K562 (cell line): ENCODE measurements around the gene SNRNP70.
"Not testable (repeated sequence)": the region's sequence is repeated elsewhere in the genome, so short reads cannot be mapped to it uniquely, and the experiment has no call there.

Experiments used
- BRF1 ChIP-seq: IDR thresholded peaks from 3 replicates; pipeline ENCODE4 v1.6.1; 2011; ENCODE audit warnings: borderline replicate concordance, mild to moderate bottlenecking; ENCODE audit not compliant: insufficient read length; ENCODE audit errors: extremely low read depth
- CTCF ChIP-seq, 3 experiments: IDR thresholded peaks in 2 of 3; conservative IDR thresholded peaks in 1 of 3; 2 replicates each; pipeline ENCODE4 v1.5.1; 2011 to 2012; ENCODE audit warnings: low read length in 3 of 3, mild to moderate bottlenecking in 3 of 3, control low read depth in 2 of 3, improper control_type of control experiment in 1 of 3, inconsistent platforms in 1 of 3, low read depth in 1 of 3, mixed read lengths in 1 of 3, moderate library complexity in 1 of 3; ENCODE audit not compliant: insufficient read depth in 2 of 3
- HNRNPK ChIP-seq: fragments of 200-400 bp; formaldehyde crosslinking; IDR thresholded peaks from one replicate; pipeline ENCODE4 v1.6.1; 2018; ENCODE audit warnings: mild to moderate bottlenecking, low read depth, low read length; ENCODE audit not compliant: poor library complexity, severe bottlenecking
- NRF1 ChIP-seq, 2 experiments: fragments of 450-650 bp; IDR thresholded peaks in 1 of 2; conservative IDR thresholded peaks in 1 of 2; 2 replicates each; pipeline ENCODE4 v1.6.1; 2014; ENCODE audit warnings: mild to moderate bottlenecking in 2 of 2
- RBBP5 ChIP-seq: fragments of 200-600 bp; sonication (generic); IDR thresholded peaks from 2 replicates; pipeline ENCODE4 v1.6.1; 2012; ENCODE audit warnings: borderline replicate concordance, mild to moderate bottlenecking, low read length, control low read depth, inconsistent platforms; ENCODE audit not compliant: insufficient read depth, poor library complexity, severe bottlenecking
- TAF1 ChIP-seq: IDR thresholded peaks from 2 replicates; pipeline ENCODE4 v1.6.1; 2011; ENCODE audit warnings: mild to moderate bottlenecking, low read length, moderate library complexity; ENCODE audit not compliant: insufficient read depth, control insufficient read depth, severe bottlenecking; ENCODE audit errors: extremely low read depth
- YY1 ChIP-seq, 3 experiments: IDR thresholded peaks; 2 replicates each; pipeline ENCODE4 v1.6.1; 2011; ENCODE audit warnings: low read length in 2 of 3, mild to moderate bottlenecking in 2 of 3, moderate library complexity in 2 of 3, borderline replicate concordance in 1 of 3, control low read depth in 1 of 3, low read depth in 1 of 3; ENCODE audit not compliant: insufficient read depth in 3 of 3, insufficient replicate concordance in 2 of 3, control insufficient read depth in 1 of 3, insufficient read length in 1 of 3; ENCODE audit errors: extremely low read depth in 1 of 3
- ZSCAN29 ChIP-seq: fragments of 450-650 bp; IDR thresholded peaks from 2 replicates; pipeline ENCODE4 v1.6.1; 2017
- TF ChIP-seq, protein P1 (sequence below): fragments of 450-650 bp; formaldehyde crosslinking; IDR thresholded peaks from 2 replicates; pipeline ENCODE4 v1.4.0; 2022; ENCODE audit warnings: missing genetic modification characterization

DNA sequence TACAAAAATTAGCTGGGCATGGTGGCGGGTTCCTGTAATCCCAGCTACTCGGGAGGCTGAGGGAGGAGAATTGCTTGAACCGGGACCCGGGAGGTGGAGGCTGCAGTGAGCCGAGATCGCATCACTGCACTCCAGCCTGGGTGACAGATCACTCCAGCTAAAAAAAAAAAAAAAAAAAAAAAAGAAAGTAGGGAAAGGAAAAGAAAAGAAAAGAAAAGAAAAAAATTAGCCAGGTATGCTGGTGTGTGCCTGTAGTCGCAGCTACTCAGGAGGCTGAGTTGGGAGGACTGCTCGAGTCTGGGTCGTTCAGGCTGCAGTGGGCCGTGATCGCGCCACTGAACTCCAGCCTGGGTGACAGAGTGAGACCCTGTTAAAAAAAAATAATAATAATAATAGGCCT is 42.0 kb downstream of the SNRNP70 start:
- not testable (repeated sequence) for TF ChIP-seq TAF1; HNRNPK; YY1 (IDR thresholded peaks at IDR 0.05; ENCODE audit: borderline replicate concordance in 1 of 3, control insufficient read depth in 1 of 3, extremely low read depth in 1 of 3, insufficient read depth in 3 of 3, insufficient read length in 1 of 3, insufficient replicate concordance in 2 of 3, low read depth in 1 of 3, low read length in 2 of 3); CTCF (IDR thresholded peaks at IDR 0.05 in 2 of 3, conservative IDR thresholded peaks at IDR 0.05 in 1 of 3; ENCODE audit: insufficient read depth in 2 of 3, low read depth in 1 of 3, low read length in 3 of 3); ZSCAN29; RBBP5; NRF1 (conservative IDR thresholded peaks at IDR 0.05 in 1 of 2, IDR thresholded peaks at IDR 0.05 in 1 of 2); BRF1
- TF ChIP-seq, protein P1, sequence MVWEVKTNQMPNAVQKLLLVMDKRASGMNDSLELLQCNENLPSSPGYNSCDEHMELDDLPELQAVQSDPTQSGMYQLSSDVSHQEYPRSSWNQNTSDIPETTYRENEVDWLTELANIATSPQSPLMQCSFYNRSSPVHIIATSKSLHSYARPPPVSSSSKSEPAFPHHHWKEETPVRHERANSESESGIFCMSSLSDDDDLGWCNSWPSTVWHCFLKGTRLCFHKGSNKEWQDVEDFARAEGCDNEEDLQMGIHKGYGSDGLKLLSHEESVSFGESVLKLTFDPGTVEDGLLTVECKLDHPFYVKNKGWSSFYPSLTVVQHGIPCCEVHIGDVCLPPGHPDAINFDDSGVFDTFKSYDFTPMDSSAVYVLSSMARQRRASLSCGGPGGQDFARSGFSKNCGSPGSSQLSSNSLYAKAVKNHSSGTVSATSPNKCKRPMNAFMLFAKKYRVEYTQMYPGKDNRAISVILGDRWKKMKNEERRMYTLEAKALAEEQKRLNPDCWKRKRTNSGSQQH (CRISPR knock-in tag), result not testable (repeated sequence)
